Measurements from ENCODE around the gene STC2.

STC2 gene

DNA sequence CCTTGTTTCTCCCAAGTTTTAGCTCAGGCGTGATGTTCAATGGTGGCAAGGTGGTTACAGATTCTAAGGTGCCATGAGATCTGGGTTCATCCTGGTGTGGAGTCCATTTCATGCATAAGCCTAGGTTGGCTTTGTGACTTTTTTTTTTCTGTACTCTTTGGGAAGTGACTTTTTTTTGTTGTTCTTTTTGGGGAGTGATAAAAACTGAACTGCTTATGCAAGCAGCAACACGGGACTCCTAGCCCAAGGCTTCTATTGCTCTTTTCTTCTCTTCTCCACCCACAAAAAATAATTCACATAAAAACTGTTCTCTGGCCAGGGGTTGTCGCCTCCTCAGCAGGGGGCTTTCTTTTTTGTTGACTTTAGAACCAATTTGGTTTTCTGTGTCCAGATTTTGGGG, 15.4 kb downstream of the STC2 start:
- no peak for DNase-seq (ENCODE audit: low spot score)

DNA sequence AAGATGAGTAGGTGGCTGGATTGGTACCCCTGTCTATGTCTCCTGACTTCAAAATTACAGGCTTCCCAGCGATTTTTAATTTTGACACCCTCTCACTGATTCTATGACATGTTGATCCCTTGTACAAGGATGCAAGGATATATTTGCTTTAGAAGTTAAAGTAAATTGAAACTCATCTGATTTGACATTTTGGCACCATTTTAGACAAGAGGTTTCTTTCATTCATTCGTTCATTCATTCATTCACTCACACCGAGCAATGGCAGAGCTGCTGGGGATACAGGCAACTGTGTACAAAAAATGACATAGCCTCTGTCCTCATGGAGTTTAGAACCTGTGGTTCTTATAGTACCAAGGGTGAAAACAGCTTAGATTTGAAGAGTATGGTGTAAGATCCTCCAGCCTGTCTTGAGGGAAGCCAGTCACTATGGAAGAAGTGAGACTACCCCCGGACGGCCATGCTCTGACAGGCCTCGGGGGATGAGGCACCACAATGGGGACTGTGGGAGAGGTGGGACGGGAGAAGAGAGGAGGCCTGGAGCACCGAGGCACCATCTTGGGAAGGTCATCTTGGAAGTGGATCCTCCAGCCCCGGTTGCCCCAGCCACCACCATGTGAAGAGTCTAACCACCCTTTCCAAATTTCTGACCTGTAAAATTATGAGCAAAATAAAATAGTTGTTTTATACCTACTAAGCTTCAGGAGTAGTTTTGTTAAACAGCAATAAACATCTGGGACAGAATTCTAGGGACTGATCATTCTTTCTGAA, 16.2 kb downstream of the STC2 start:
- DNase-seq (ENCODE audit: low spot score): no peak

DNA sequence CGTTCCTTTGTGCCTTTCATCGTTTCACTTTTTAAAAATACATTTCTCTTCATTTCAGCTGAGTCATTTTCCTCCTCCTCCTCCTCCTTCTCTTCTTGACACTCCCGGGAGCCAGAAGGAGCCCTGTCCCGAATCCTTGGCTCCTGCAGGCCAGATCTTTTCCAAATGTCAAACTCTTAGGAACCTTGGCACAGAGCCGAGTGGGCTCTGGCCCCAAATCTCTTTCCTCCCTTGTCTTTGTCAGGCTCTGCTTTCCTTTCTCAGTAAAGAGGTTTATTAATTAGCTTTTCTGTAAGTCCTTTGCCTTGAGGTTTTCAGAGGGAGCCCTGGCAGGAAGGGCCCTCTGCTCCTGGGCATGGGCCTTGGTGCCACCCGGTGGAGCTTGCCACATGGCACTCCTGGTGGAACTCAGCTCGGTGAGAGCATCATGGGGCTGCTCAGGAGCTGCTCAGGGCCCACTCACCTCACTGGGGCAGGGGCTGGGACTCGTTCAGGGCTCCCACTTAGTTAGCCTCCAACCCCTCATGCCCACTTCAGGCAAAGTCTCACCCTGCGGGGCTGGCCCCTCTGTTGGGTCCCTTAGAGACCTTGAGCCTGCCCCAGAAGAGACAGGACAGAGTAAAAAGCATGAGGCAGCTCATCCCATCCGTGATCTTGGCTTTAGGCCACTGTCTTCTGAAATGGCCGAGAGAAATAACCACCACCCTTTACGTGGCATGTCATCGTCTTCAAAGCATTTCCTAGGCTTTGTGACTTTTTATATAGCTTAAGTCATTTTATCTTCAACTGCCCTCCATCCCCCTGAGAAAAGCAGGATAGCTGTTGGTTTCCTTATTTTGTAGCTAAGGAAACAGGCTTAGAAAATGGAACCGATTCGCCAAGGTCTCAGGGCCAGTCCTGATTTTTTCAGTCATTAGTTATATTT, 17.1 kb downstream of the STC2 start:
- DNase-seq (ENCODE audit: low spot score): no peak

DNA sequence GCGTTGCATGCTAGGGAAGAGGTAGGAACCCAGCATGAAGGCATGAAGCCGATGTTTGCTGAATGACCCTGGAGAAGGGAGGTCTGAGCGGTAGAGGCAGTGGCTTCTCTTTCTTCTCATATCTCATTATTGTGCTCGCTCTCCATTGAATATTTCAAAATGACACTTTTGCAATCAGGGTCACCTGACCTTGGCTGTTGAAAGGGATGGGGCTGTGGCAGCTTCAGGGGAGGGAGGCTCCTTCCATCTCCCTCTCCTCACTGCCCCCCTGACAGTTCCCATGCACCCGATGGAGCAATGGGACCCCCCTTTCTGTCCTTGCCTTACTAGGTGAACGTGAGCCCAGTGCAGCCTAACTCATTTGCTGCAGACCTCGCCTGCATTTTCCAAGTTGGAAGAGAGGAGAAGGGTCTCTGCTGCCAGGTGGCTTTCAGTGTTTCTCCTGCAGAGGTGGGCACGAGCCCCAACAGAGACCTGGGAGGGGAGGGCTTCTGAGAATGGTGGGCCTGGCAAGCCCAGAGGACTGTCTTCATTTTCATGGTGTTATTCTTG, 17.9 kb downstream of the STC2 start:
- DNase-seq (ENCODE audit: low spot score): no peak

DNA sequence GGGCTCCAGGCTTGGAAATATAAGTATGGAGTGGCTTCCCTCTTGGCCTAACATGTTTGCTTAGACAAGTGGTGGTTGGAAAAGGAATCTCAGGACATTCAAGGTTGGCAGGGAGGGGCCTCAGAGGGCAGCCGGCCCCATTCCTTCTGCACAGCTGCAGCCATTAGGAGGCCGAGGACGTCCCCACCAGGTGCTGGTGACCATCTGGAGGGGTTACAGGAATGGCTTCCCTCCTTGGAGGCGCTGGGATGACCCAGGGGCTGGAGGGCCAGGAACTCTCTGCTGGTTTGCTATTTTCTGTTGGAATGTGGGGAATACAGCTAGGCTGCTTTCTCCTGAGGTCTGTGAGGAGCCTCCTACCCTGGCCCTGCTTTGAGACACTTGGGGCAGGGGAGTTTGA, 18.5 kb downstream of the STC2 start:
- DNase-seq (ENCODE audit: low spot score): no peak

DNA sequence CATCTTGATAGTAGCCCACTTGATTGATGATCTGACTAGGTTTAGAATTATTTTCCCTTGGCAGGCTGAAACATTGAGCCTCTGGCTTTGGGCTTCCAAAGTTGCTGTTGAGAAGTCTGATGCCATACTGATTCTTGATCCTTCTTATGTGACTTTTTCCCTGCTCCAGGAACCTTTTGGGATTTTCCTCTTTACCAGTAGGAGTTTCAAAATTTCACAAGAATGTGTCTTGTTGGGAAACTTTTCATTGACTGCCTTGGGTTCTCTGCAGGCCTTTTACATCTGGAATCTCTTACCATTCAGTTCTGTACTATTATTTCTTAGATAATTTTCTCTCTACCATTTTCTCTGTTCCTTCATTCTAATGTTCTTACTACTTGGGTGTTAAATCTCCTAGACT, 20.0 kb downstream of the STC2 start:
- DNase-seq (ENCODE audit: low spot score): no peak

DNA sequence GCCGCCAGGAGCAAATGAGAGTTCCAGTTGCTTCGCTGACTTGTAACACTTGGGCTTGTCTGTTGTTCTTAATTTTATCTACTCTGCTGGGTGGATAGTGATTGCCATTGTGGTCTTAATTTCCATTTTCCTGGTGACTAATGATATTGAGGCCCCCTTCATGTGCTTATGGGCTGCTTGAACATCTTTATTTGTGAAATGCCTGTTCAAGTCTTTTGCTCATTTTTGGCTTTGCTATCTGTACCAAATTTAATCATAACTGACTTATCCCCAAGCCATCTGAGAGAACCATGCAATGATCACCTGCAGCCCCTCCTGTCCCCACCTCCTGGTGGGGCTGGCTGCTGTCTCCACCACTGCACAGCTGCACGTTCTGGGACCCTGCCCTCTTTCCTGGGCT, 20.5 kb downstream of the STC2 start:
- DNase-seq (ENCODE audit: low spot score): no peak

DNA sequence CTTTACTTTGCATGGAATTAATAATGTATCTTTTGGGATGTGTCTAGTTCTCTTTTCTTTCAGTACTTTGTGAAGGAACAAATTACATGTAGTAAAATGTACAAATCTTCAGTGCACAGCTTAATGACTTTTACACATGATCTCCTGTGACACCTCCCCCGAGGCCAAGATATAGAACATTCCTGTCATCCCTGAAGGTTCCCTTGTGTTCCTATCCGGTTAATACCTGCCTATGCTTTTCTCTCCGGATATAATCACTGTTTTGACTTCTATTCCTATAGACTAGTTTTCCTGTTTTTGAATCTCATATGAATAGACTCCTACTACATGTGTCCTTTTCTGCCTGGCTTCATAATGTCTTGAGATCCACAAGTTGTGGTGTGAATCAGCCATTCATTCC, 21.5 kb downstream of the STC2 start:
- DNase-seq (ENCODE audit: low spot score): no peak

DNA sequence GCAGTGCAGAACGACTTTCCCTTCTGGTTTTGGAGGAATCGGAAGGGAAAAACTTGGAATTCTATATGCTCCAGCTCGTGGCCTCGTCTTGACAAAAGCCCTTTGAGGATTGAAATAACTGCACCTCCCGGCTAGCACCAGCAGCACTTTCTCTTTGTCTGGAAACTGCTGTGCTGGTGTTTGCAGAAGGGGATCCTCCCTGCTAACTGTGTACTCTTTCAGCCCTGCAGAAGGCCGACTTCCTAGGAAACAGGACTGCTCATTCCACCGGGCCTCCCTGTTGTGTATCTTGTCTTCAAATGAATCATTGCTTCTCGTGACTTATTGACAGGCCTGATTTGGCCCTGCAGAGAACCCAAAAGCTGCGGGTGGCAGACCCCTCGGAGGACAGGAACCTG, 23.6 kb downstream of the STC2 start:
- no peak for DNase-seq (ENCODE audit: low spot score)

DNA sequence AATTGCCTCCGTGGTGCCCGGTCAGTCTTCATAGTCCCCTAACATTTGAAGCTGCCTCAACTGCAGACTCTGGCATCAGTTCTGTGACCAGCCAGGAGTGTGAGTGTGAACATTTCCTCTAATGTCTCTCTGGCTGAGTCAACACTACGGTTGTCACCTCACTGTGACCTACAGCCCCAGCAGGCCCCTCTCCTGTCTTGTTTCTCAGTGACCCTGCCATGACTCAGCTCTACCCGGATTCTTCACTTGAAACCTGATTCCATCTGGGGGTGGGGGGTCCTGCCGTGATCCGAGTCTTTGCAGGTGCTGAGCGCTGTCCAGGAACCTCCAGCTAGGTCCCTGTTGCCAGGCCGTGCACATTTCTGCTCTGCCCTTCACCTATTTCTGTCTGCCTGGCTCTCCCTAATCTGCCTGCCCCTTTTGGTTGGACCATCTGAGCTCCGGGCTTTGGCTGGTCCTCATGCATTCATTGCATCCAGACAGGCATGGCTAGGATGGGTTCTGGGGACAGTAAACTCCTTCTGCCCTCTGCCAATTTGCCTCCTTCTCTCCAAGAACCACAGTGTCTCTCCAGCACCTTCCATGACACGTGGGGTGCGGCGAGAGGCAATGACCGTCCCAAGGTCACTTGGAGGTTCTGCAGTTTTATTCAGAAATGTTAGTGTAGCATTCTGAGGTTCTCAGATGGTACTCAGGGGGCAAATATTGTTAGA, 24.2 kb downstream of the STC2 start:
- no peak for DNase-seq (ENCODE audit: low spot score)

DNA sequence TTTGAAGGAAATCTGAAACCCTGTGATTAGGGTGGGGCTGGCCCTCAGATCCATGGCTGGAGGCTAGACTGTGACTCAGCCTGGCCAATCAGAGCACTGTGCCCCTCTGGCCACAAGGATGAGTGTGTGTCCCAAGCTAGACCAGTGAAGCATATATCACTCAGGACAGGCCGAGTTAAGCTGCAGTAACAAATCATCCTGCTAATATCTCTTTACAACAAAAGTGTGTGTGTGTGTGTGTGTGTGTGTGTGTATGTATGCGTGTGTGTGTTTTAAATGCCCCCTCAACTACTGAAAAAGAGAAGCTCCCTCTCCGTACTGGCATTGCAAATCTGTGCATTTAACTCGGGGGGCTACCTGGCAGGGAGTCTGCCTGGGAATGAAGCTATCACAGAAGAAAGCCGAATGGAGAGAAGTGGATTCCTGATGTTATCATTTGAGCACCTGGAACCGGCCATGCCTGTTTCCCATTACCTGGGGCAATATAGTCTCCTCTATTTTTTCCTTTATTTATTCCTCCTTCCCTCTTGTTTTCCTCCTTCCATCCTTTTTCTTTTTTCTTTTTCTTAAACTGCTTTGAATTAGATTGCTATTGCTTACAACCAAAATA, 25.6 kb downstream of the STC2 start:
- DNase-seq (ENCODE audit: low spot score): no peak

DNA sequence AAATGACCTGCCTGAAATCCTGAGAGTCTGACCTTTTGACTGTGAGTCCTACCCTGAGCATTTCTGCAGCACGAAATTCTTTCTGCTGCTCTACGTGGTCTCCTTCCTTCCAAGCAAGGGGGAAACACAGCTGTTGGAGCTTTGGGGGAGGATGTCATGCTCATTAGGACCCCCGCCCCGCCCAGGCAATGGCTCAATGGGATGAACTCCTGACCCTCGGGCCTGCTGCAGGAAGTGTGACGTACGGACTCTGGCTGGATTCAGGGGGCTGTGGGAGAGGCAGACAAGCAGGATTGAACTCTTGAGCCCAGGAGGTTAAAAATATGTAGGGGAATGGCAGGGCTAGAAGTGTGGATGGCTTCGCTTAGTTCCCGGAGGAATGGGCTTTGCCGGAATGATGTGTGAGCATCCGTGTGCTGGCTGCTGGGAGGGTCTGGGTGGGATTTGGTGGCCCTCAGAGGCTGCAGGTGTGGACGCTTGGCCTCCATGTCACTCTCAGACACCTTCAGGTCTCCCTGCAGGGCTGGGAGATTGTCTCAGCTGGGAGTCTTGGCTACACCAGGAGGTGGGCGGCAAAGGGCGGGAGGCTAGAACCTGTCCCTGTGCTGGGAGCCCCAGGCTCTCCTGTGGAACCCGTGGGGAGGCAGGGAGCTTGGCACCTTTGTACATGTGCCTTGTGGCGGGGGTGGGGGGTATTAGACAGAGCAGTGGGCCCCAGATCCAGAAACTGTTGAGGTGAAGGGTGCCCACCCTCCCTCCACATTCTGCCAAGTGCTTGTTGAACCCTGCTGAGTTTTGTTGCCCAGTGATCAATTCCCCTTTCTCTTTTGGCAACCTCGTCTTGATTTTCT, 26.3 kb downstream of the STC2 start:
- DNase-seq (ENCODE audit: low spot score): no peak

DNA sequence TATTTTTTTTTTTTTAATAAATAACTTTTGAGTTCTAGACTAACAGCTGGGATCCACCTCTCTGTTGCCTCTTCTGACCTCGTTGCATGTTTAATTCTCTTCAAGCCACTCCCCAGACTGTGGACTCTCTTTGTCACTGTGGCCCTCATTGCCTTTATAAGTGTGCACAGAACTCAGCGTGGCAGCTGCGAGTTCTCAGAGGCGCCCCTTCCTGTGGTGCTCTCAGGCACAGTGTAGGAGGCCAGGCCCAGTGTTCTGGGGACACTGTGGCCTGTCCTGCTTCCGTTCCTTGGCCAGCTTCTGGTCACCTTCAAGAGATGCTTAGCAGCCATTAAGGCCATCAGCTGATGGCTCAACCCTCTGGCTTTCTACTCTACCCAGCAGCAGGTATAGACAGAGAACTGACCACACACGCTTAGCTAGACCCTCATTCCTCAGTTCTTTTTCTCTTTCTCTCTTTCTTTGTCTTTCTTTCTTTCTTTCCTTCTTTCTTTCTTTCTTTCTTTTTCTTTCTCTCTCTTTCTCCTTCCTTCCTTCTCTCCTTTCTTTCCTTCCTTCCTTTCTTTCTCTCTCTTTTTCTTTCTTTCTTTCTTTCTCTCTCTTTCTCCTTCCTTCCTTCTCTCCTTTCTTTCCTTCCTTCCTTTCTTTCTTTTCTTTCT, 27.7 kb downstream of the STC2 start:
- no peak for DNase-seq (ENCODE audit: low spot score)

DNA sequence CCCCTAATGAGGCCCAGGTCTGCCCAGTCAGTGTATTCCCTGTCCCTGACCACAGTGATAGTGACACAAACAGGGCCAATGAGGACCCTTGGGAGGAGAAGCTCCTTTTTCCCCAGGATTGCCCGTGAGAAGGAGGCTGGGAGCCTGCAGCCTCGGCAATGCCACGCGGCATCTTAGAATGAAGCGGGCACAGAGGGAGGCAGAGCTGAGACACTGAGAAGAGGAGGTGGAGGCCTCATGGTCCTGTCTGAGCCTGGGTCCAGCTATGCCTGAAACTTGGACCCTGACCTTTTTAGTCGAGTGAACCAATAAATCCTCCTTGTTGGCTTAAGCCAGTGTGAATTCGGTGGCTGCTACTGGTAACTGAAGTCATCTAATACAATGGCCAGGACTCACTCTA, 28.4 kb downstream of the STC2 start:
- DNase-seq (ENCODE audit: low spot score): no peak

DNA sequence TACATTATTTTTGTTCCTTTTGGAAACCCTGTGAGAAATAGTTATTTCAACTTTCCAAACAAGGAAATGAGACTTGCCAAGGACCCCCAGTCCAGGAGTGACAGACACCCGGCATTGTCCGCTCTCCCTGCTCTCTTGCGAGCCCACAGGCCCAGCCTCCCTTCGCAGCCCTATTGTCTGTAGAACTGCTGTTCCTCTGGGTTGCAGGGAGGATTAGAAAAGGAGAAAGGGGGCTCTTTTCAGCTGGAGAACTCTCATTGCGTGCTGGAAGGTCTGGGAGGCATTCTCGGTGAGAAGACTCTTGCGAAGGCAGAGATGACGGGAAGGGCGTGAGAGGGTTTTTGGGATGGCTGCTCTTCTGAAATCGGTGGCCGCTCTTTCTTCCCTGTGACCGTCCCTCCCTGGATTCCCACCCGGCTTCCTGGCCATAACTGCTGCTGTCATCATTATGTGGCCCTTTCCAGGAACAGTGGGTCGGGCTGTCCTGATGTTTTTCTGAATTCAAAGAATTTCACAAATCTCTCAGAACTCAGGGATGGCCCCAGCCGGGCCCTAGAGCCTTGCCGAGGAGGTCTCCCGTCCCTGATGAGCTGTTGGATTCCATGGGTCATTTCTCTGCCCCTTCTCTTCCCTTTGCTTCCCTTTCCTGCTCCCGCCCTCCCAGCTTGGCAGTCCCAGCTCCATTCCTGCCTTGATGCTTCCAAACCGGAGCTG, 29.8 kb downstream of the STC2 start:
- DNase-seq (ENCODE audit: low spot score): no peak

DNA sequence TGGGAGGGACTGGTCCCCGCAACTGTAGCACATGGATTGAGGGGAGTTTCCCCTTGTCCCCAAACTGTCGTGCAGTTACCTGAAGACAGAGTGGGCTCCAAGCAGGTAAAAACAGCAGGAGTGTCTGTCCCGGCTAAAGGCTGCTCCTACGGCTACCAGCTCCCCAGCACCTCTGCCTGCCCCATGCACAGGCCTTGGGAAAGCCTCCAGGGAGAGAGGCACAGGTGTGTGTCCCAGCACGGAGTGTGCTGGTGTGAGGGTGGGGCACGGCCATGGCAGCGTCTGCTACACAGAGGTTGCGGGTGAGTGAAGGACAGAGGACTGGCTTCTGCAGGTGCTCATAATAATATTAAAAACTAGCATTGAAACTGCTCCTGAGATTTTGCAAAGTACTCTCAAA, 30.4 kb downstream of the STC2 start:
- DNase-seq (ENCODE audit: low spot score): no peak

DNA sequence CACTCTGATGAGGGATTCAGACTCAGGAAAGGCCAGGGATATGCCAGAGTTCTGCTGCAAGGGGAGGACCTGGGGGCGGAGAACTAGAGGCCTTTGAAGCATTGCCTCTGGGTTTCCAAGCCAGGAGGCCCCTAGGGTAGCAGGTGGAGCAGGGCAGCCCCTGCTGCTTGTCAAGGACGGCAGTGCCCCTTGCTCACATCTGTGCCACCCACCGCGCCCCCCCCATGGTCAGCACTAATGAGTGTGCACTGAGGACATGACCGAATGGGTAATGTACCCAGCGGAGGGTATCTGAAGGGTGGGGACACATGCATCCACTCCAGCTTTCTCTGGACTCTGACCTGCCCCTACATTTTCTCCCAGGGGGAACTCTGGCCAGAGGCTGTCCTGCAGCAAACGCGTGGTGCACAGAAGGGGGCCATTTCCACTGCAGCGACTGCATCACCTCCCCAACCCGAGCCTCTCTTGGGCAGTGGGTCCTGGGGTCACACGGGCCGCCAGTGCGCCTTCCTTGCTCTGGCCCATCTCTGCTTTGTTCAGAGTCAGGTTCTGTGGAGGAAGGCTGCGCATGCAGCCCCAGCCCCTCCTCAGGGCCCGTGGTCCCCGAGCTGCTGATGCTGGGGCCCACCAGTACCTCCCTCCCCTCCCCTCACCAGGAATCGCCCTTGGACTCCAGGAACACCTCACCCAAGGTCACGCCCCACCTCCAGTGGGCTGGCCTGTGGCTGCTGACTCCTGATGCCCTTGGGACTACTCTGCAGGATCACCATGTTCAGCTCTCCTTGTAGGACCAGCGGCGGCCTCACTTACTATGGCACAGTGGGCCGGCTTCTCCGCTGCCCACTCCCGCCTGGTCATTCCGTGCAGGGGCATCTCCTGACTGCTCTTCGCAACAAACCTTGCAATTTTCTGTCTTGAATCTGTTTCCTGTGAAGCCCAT, 31.2 kb downstream of the STC2 start:
- no peak for DNase-seq (ENCODE audit: low spot score)

DNA sequence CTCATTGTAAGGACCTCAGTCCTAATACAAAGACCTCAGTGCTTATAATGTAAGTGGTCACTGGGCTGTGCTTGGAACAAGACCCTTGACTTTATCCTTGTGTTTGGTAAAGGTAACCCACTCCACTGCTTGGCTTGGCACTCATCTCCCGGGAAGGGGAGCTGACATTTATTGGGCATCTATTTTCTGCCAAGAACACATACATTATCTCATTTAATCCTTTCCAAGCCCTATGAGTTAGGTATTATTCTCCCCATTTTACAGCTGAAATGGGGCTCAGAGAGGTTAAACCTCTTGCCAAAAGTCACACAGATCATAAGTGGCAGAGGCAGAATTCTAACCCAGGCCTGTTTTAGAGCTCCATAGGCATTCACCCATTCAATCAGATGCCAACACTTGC, 32.4 kb downstream of the STC2 start:
- no peak for DNase-seq (ENCODE audit: low spot score)
